HG03139 (cell line): ENCODE results near the gene KRTAP5-4.

Experiments used
- ATAC-seq: cut with Tn5 transposase; IDR thresholded peaks from one replicate; pipeline ENCODE4 v1.9.1; 2021; ENCODE audit not compliant: unreplicated experiment

KRTAP5-4 gene

GRCh38 chr11:1573077-1573902 is 48.6 kb downstream of the KRTAP5-4 start:
- no peak for ATAC-seq

GRCh38 chr11:1572197-1573076 is 49.5 kb downstream of the KRTAP5-4 start, which contains the start of gene DUSP8:
Gene DUSP8 (minus strand): TSS chr11:1572271. CDS start chr11:1565826, 6,445 bp downstream.
- ATAC-seq = no peak

DNA sequence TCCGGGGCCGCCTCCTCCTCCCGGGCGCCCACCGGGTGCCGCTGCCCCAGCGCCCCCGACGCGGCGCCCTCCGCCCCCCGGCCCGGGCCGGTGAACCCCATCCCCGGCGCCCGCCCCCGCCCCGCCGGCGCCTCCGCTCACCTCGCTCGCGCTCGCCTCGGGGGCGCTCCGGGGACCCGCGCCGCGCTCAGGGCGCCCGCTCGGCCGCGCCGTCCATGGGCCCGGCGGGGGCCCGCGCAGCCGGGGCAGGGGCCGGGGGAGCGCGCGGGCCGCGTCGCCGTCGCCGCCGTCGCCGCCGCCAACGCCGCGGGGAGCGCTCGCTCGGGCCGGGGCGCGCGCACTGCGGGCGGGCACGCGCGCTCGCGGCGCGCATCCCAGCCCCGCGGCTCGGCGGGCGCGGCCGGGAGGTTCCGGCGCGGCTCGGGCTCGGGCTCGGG is 50.2 kb downstream of the KRTAP5-4 start:
- no peak for ATAC-seq
